BJ (cell line): ENCODE results near the gene HOXA5. TPM values are rescaled to one million over a fixed set of nuclear protein-coding genes. Genes with fewer than 3 reads are reported as not detected.

Experiments used
- CTCF ChIA-PET: fragments of 350-600 bp; formaldehyde crosslinking; extraction: SDS; loops from one replicate; lab custom pipeline; 2021; ENCODE audit warnings: antibody characterized with exemption, inconsistent platforms; lab: Yijun Ruan, JAX
- POLR2A ChIA-PET: fragments of 300-600 bp; sonication (Branson Sonifier 250); formaldehyde crosslinking; extraction: SDS; loops from one replicate; lab custom pipeline; 2021; ENCODE audit warnings: antibody characterized with exemption; lab: Charles Lee
- DNase-seq: peaks from one replicate; pipeline ENCODE4 v3.0.0-alpha.2; 2011; ENCODE audit warnings: low read depth
- H3K27me3 ChIP-seq: 2 replicates; pipeline ENCODE4 v1.6.0; 2011; ENCODE audit warnings: low read length; ENCODE audit not compliant: control insufficient read depth, insufficient read depth
- H3K36me3 ChIP-seq: 2 replicates; pipeline ENCODE4 v1.5.1; 2011; ENCODE audit warnings: low read length; ENCODE audit not compliant: control insufficient read depth, insufficient read depth
- H3K4me3 ChIP-seq: 2 replicates; pipeline ENCODE4 v1.5.1; 2011; ENCODE audit warnings: low read depth, mild to moderate bottlenecking, control low read depth, low read length
- polyA plus RNA-seq: library from polyadenylated mRNA; depleted of rRNA; stranded (reverse); fragments of >200 nt; gene quantifications from 2 replicates; pipeline ENCODE4 v1.2.3, GENCODE V29; 2011
- TF ChIP-seq, protein P1 (sequence below): IDR thresholded peaks from 2 replicates; pipeline ENCODE4 v1.5.1; 2011; ENCODE audit warnings: low read depth, mild to moderate bottlenecking, control low read depth, inconsistent platforms, low read length, moderate library complexity; ENCODE audit not compliant: insufficient read depth

The HOXA5 gene
- polyA plus RNA-seq, 1 experiment = 1.2 TPM

GRCh38 chr7:27095897-27096767 lies 47.3 kb downstream of the HOXA5 start, which contains the start of gene HOXA1:
Gene HOXA1, minus strand, starts transcription at chr7:27096000. Its CDS starts 88 bp downstream, at chr7:27095912.
- ChIA-PET POLR2A (no interaction called here), CTCF (interaction anchor here (0.6 to 1.5 kb wide), 7 partner anchors 13 to 55 kb away, joined by 3 to 6 read pairs (median 3); partner anchors contain the start of gene HOXA5)
- Histone ChIP-seq H3K4me3 (peak within 1 kb of the TSS; percentile 87), H3K27me3 (no peaks in the 10 kb centered on the region), H3K36me3 (no peaks in the 10 kb centered on the region)
- TF ChIP-seq, protein P1, sequence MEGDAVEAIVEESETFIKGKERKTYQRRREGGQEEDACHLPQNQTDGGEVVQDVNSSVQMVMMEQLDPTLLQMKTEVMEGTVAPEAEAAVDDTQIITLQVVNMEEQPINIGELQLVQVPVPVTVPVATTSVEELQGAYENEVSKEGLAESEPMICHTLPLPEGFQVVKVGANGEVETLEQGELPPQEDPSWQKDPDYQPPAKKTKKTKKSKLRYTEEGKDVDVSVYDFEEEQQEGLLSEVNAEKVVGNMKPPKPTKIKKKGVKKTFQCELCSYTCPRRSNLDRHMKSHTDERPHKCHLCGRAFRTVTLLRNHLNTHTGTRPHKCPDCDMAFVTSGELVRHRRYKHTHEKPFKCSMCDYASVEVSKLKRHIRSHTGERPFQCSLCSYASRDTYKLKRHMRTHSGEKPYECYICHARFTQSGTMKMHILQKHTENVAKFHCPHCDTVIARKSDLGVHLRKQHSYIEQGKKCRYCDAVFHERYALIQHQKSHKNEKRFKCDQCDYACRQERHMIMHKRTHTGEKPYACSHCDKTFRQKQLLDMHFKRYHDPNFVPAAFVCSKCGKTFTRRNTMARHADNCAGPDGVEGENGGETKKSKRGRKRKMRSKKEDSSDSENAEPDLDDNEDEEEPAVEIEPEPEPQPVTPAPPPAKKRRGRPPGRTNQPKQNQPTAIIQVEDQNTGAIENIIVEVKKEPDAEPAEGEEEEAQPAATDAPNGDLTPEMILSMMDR = no peak
- peak; percentile 48 for DNase-seq

DNA sequence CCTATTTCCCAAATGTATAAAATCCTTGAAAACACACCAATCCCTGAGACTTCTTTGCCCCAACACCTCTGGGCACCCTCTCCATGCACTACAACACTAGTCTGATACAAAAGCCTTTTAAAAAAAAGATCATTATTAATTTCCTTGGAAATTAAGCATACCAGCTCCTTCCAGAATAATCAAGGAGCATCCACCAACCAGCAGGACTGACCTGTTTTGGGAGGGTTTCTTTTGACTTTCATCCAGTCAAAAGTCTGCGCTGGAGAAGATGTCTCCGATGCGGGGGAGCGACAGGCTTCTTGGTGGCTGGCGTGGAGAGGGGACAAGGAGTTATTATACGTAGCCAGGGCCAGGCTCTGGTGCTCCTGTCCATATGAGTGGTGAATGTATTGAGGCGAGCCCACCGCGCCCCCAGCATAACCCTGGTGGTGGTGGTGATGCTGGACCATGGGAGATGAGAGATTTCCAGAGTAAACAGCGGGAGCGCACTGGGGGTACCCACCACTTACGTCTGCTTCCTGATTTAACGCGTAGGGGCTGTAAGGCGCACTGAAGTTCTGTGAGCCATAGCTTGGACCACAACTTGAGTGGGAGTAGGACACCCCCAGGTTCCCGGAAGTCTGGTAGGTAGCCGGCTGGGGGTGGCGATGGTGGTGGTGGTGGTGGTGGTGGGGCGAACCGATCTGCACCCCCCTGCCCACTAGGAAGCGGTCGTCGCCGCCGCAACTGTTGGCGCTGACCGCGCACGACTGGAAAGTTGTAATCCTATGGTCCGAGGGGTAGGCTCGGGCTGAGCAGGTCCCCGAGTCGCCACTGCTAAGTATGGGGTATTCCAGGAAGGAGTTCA lies 48.2 kb downstream of the HOXA5 start:
- ChIA-PET CTCF (interaction anchor here (1.5 to 2.6 kb wide), 2 partner anchors 13 kb away, joined by 5 to 8 read pairs; no protein-coding TSS in a partner anchor), POLR2A (no interaction called here)
- Histone ChIP-seq H3K4me3 (peak overlapping the region; percentile 87), H3K36me3 (no peaks in the 10 kb centered on the region), H3K27me3 (no peaks in the 10 kb centered on the region)
- DNase-seq = no peak
- TF ChIP-seq, protein P1 = no peak

GRCh38 chr7:27094304-27095049 lies 49.0 kb downstream of the HOXA5 start:
- no peak overlapping the region for H3K4me3 ChIP-seq
- POLR2A ChIA-PET = no interaction called here

GRCh38 chr7:27093184-27093895 lies 50.1 kb downstream of the HOXA5 start:
- ChIA-PET POLR2A (no interaction called here), CTCF (interaction anchor here (1.1 to 2.6 kb wide), 3 partner anchors 11 to 67 kb away, joined by 3 to 8 read pairs (median 4); no protein-coding TSS in a partner anchor)
- H3K36me3 ChIP-seq = no peaks in the 10 kb centered on the region
- TF ChIP-seq, protein P1 = no peak
- no peak overlapping the region for H3K4me3 ChIP-seq
- peaks cover 4% of the 10 kb centered on the region; the same call in 1 of the 2 replicates for H3K27me3 ChIP-seq
- no peak for DNase-seq

More at GRCh38 chr7:27094304-27095049, 49.0 kb downstream of the HOXA5 start:
- TF ChIP-seq, protein P1 = no peak
- DNase-seq = no peak
- CTCF ChIA-PET = interaction anchor here (2.6 kb wide), 1 partner anchor 12 kb away, joined by 8 read pairs; no protein-coding TSS in a partner anchor
- Histone ChIP-seq H3K36me3 (no peaks in the 10 kb centered on the region), H3K27me3 (peaks cover 4% of the 10 kb centered on the region; the same call in 1 of the 2 replicates)
